Activated naive CD4-positive, alpha-beta T cell treated with anti-CD3 and anti-CD28 coated beads, Interleukin-2, amount 50 U/mL, for 72 hours (primary cell): ENCODE results near the gene MOCS1. TPM values are rescaled to one million over a fixed set of nuclear protein-coding genes. Genes with fewer than 3 reads are reported as not detected.

Experiments
- ATAC-seq, 2 donors: fragments of 150-1000 bp; cut with Tn5 transposase; 2 replicates each; pipeline ENCODE4 v1.10.0; 2021; ENCODE audit warnings: mild to moderate bottlenecking in 2 of 2, moderate library complexity in 2 of 2
- DNase-seq, 2 donors: peaks; one replicate each; pipeline ENCODE4 v3.0.0; 2021 to 2022; ENCODE audit warnings: low spot score in 2 of 2
- H3K27ac Mint-ChIP-seq, 2 donors: one replicate each; pipeline ENCODE4 v1.8.0; 2022; ENCODE audit warnings: mild to moderate bottlenecking in 2 of 2, mixed read lengths in 2 of 2
- H3K36me3 Mint-ChIP-seq, 2 donors: one replicate each; pipeline ENCODE4 v1.8.0; 2022; ENCODE audit warnings: mixed read lengths in 2 of 2
- H3K9me3 Mint-ChIP-seq, 2 donors: one replicate each; pipeline ENCODE4 v1.8.0; 2022; ENCODE audit warnings: mixed read lengths in 2 of 2
- total RNA-seq, 2 donors: library from RNA; stranded (reverse); gene quantifications; one replicate each; pipeline ENCODE4 v1.2.3, GENCODE V29; 2022

MOCS1 gene
- total RNA-seq, 2 donors from 2014 or later: 3.3 to 3.9 TPM

- DNase-seq (no peak), ATAC-seq (no peak)
- H3K27ac Mint-ChIP-seq: no peak overlapping the region
- H3K36me3 Mint-ChIP-seq: no peaks in the 10 kb centered on the region
- H3K9me3 Mint-ChIP-seq: no peaks in the 10 kb centered on the region
These were observed 53.7 kb downstream of the MOCS1 start for GRCh38 chr6:39880594-39880993.

GRCh38 chr6:39879535-39879934 lies 54.7 kb downstream of the MOCS1 start:
- H3K9me3 Mint-ChIP-seq: no peaks in the 10 kb centered on the region
- ATAC-seq: no peak
- DNase-seq: no peak
- H3K36me3 Mint-ChIP-seq: no peaks in the 10 kb centered on the region
- no peak overlapping the region for H3K27ac Mint-ChIP-seq

- ATAC-seq (no peak), DNase-seq (no peak)
- H3K27ac Mint-ChIP-seq: no peak overlapping the region
- H3K36me3 Mint-ChIP-seq: no peaks in the 10 kb centered on the region
- H3K9me3 Mint-ChIP-seq: no peaks in the 10 kb centered on the region
These were observed 57.4 kb downstream of the MOCS1 start for GRCh38 chr6:39876826-39877225.

GRCh38 chr6:39876111-39876510 lies 58.2 kb downstream of the MOCS1 start:
- DNase-seq: no peak
- Mint-ChIP-seq H3K27ac (no peak overlapping the region), H3K36me3 (no peaks in the 10 kb centered on the region), H3K9me3 (no peaks in the 10 kb centered on the region)
- ATAC-seq: no peak

GRCh38 chr6:39873439-39873838 lies 60.8 kb downstream of the MOCS1 start:
- Mint-ChIP-seq H3K9me3 (no peaks in the 10 kb centered on the region), H3K27ac (no peak overlapping the region), H3K36me3 (no peaks in the 10 kb centered on the region)
- ATAC-seq (no peak), DNase-seq (no peak)

DNA sequence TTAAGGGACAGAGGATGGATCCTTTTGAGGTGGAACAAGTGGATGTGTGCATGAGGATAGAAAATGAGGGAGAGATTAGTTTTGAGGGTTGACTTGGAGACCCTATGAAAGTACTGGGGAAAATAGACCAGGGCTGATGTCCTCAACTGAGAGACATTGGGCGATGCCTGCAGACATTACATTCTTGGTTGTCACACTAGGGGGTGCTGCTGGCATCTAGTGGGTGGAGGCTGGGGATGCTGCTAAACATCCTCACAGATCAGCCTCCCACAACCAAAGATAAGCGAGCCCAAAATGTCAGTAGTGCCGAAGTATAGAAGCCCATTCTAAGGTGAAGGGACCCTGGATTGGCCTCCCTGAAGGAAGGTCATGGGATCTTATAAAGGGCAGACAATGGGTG lies 63.3 kb downstream of the MOCS1 start:
- no peak for ATAC-seq
- DNase-seq: no peak
- H3K9me3 Mint-ChIP-seq: no peaks in the 10 kb centered on the region
- no peak overlapping the region for H3K27ac Mint-ChIP-seq
- H3K36me3 Mint-ChIP-seq: no peaks in the 10 kb centered on the region

GRCh38 chr6:39867592-39867991 lies 66.7 kb downstream of the MOCS1 start:
- ATAC-seq (no peak), DNase-seq (no peak)
- H3K36me3 Mint-ChIP-seq: no peaks in the 10 kb centered on the region
- no peaks in the 10 kb centered on the region for H3K9me3 Mint-ChIP-seq
- no peak overlapping the region for H3K27ac Mint-ChIP-seq

GRCh38 chr6:39865011-39865888 lies 69.0 kb downstream of the MOCS1 start:
- no peak overlapping the region for H3K27ac Mint-ChIP-seq
- no peaks in the 10 kb centered on the region for H3K9me3 Mint-ChIP-seq
- peak in 1 of 2 donors; percentile 47 for ATAC-seq
- DNase-seq: peak in 1 of 2 donors; percentile 75
- H3K36me3 Mint-ChIP-seq: no peaks in the 10 kb centered on the region

- no peak for ATAC-seq
- Mint-ChIP-seq H3K9me3 (no peaks in the 10 kb centered on the region), H3K36me3 (no peaks in the 10 kb centered on the region), H3K27ac (no peak overlapping the region)
- no peak for DNase-seq
These were observed 72.6 kb downstream of the MOCS1 start for GRCh38 chr6:39861663-39862062.

GRCh38 chr6:39859025-39859424 lies 75.2 kb downstream of the MOCS1 start:
- Mint-ChIP-seq H3K36me3 (no peaks in the 10 kb centered on the region), H3K27ac (no peak overlapping the region), H3K9me3 (no peaks in the 10 kb centered on the region)
- ATAC-seq (no peak), DNase-seq (no peak)

GRCh38 chr6:39855356-39855995 lies 78.8 kb downstream of the MOCS1 start:
- Mint-ChIP-seq H3K36me3 (no peaks in the 10 kb centered on the region), H3K9me3 (no peaks in the 10 kb centered on the region), H3K27ac (no peak overlapping the region)
- no peak for ATAC-seq
- DNase-seq: no peak

Other genes with a start within 250 kb of the MOCS1 start
- under 1 TPM; 0.16 to 0.29 TPM for gene KIF6, start 209.1 kb downstream of the MOCS1 start, total RNA-seq
- gene DAAM2, start 142.1 kb downstream of the MOCS1 start, total RNA-seq: not detected